Thyroid gland (tissue), 4 donors: ENCODE results near the gene GPR22.

Experiments used
- CTCF ChIP-seq, 6 experiments: fragments of 200-600 bp in 3 of 6; fragments of 450-650 bp in 3 of 6; sonication (generic) in 3 of 6; IDR thresholded peaks; one replicate each; pipeline ENCODE4 v1.5.1; 2016 to 2019; ENCODE audit warnings: antibody characterized with exemption in 6 of 6, mild to moderate bottlenecking in 2 of 6, inconsistent platforms in 1 of 6, moderate library complexity in 1 of 6
- POLR2A ChIP-seq, 2 donors: fragments of 450-650 bp; IDR thresholded peaks; one replicate each; pipeline ENCODE4 v1.6.1; 2017; ENCODE audit warnings: antibody characterized with exemption in 2 of 2, mild to moderate bottlenecking in 2 of 2, moderate library complexity in 1 of 2

- TF ChIP-seq CTCF (IDR thresholded peaks at IDR 0.05) (no peak), POLR2A (IDR thresholded peaks at IDR 0.05) (no peak)
Measured at GRCh38 chr7:107505362-107505761, 35.5 kb downstream of the GPR22 start.
